Upper lobe of left lung (tissue), 4 donors: ENCODE data around the gene SHROOM4.

Source experiments
- POLR2AphosphoS5 ChIP-seq, 2 donors: sonication (generic); formaldehyde crosslinking; IDR thresholded peaks; one replicate each; pipeline ENCODE4 v1.5.1; 2017; ENCODE audit warnings: antibody characterized with exemption in 2 of 2
- TF ChIP-seq, protein P1 (sequence below), 6 experiments: fragments of 450-650 bp in 4 of 6; fragments of 200-600 bp in 2 of 6; sonication (generic) in 2 of 6; IDR thresholded peaks; one replicate each; pipeline ENCODE4 v1.5.1; 2016 to 2019; ENCODE audit warnings: antibody characterized with exemption in 6 of 6

DNA sequence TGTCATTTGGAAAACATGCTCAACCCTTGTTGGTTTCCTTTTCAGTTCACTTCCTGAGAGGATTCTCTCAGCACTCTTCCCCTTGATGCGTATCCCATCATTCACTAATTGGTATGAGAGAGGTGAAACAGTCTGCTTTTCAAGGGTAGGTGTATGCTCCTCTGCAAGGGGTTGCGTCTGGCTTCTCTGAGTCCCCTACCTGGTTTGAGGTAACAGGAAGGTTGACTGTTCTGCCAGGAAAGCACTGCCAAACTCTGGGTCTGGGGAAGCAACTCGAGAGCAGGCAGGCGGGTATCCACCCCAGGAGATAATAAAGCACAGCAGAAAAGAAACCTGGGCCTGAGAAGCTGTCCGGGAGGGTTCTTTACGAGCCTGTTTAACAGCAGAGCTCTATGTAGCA, 101.2 kb downstream of the SHROOM4 start:
- TF ChIP-seq POLR2AphosphoS5 (IDR thresholded peaks at IDR 0.05) = no peak
- TF ChIP-seq, protein P1, sequence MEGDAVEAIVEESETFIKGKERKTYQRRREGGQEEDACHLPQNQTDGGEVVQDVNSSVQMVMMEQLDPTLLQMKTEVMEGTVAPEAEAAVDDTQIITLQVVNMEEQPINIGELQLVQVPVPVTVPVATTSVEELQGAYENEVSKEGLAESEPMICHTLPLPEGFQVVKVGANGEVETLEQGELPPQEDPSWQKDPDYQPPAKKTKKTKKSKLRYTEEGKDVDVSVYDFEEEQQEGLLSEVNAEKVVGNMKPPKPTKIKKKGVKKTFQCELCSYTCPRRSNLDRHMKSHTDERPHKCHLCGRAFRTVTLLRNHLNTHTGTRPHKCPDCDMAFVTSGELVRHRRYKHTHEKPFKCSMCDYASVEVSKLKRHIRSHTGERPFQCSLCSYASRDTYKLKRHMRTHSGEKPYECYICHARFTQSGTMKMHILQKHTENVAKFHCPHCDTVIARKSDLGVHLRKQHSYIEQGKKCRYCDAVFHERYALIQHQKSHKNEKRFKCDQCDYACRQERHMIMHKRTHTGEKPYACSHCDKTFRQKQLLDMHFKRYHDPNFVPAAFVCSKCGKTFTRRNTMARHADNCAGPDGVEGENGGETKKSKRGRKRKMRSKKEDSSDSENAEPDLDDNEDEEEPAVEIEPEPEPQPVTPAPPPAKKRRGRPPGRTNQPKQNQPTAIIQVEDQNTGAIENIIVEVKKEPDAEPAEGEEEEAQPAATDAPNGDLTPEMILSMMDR (IDR thresholded peaks at IDR 0.05) = no peak
